ENCODE results near the gene NCOR1. TPM values are rescaled to one million over a fixed set of nuclear protein-coding genes. Genes with fewer than 3 reads are reported as not detected.

NCOR1 gene
- 75.8 to 93.6 TPM (median 83.5 TPM) in 5 replicates for total RNA-seq (2022; extraction: Qiagen RNA extraction)

GRCh38 chr17:16215273-16215964 is at the start of gene NCOR1:
NCOR1 (minus strand) TSS chr17:16215534; CDS start chr17:16194569, 20,965 bp downstream.

DNA sequence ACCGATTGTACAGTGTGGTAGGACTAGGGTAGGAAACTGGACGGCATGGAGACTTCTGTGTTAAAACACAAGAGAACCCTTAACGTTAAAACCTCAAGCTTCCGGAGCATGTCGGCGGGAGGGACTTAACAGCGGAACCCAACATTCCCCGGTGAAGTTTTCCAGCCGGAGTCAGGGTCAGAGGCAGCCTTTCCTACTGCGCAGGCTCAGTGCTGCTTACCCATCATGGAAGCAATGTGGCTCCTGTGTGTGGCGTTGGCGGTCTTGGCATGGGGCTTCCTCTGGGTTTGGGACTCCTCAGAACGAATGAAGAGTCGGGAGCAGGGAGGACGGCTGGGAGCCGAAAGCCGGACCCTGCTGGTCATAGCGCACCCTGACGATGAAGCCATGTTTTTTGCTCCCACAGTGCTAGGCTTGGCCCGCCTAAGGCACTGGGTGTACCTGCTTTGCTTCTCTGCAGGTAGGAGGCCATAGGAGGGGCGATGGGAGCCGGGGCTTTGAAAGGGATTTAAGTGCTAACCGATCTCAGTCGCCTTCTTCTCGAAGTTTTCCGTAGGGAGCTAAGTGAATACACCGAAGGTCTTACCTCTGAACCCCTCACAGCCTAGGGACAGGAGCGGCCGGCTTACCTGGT is 1.8 kb upstream of the NCOR1 start, which contains the start of gene PIGL:
Gene PIGL, plus strand, starts transcription at position 209 of the 634 bp plus-strand sequence. Its CDS starts 17 bp downstream, at position 226.

GRCh38 chr17:15999141-15999973 is 216.0 kb downstream of the NCOR1 start, which contains the start of the genes TTC19 and ZSWIM7:
TTC19 (plus strand) TSS chr17:15999824; CDS start chr17:15999849, 25 bp downstream.
ZSWIM7 (minus strand) TSS chr17:15999704; CDS start chr17:15999594, 110 bp downstream.

Other genes starting within 250 kb of the NCOR1 start
- 40.7 to 44.4 TPM (median 42.2 TPM) in 5 replicates for gene ZSWIM7, start 215.8 kb downstream of the NCOR1 start, total RNA-seq (2022; extraction: Qiagen RNA extraction)
- 45.8 to 52.5 TPM (median 47.9 TPM) in 5 replicates for gene TTC19, start 215.7 kb downstream of the NCOR1 start, total RNA-seq (2022; extraction: Qiagen RNA extraction)
- 12.9 to 22.3 TPM (median 14.4 TPM) in 5 replicates for gene PIGL, start 1.7 kb upstream of the NCOR1 start, total RNA-seq (2022; extraction: Qiagen RNA extraction)
- gene CENPV, start 137.9 kb upstream of the NCOR1 start, total RNA-seq (2022; extraction: Qiagen RNA extraction) = 131 to 143 TPM (median 142 TPM) in 5 replicates
- gene UBB, start 165.6 kb upstream of the NCOR1 start, total RNA-seq (2022; extraction: Qiagen RNA extraction) = 1,680 to 2,292 TPM (median 1,765 TPM) in 5 replicates
- 0.27 to 0.70 TPM (median 0.55 TPM) in 5 replicates for gene TRPV2, start 200.0 kb upstream of the NCOR1 start, total RNA-seq (2022; extraction: Qiagen RNA extraction)

Data from A549 treated with dexamethasone at 1 μM for 4 hours (cell line).